Measurements from ENCODE around the gene SOAT2. TPM values are rescaled to one million over a fixed set of nuclear protein-coding genes. Genes with fewer than 3 reads are reported as not detected.

The SOAT2 gene
- total RNA-seq, 2 donors from 2014 or later, result 0.12 TPM; not detected in 1

GRCh38 chr12:53097564-53098353 is 5.5 kb upstream of the SOAT2 start, which contains the start of gene IGFBP6:
IGFBP6 (plus strand) TSS chr12:53097667; CDS start chr12:53097718, 51 bp downstream.
- Histone ChIP-seq H3K36me3 (no peaks in the 10 kb centered on the region), H3K4me1 (peaks cover 17% of the 10 kb centered on the region), H3K4me3 (peak within 1 kb of the TSS; percentile 43), H3K9ac (ENCODE audit: low read depth in 2 of 2, low read length in 2 of 2) (peak within 1 kb of the TSS; percentile 61 to 84), H3K27me3 (no peaks in the 10 kb centered on the region), H3K27ac (peak within 1 kb of the TSS; percentile 69), H3K9me3 (no peaks in the 10 kb centered on the region)
- intact Hi-C loops (cut with DNase I), result loop anchor here (2.0 kb wide), 1 partner anchor 31 kb away; no protein-coding TSS in a partner anchor
- DNase-seq, result peak; percentile 62
- TF ChIP-seq, protein P1, sequence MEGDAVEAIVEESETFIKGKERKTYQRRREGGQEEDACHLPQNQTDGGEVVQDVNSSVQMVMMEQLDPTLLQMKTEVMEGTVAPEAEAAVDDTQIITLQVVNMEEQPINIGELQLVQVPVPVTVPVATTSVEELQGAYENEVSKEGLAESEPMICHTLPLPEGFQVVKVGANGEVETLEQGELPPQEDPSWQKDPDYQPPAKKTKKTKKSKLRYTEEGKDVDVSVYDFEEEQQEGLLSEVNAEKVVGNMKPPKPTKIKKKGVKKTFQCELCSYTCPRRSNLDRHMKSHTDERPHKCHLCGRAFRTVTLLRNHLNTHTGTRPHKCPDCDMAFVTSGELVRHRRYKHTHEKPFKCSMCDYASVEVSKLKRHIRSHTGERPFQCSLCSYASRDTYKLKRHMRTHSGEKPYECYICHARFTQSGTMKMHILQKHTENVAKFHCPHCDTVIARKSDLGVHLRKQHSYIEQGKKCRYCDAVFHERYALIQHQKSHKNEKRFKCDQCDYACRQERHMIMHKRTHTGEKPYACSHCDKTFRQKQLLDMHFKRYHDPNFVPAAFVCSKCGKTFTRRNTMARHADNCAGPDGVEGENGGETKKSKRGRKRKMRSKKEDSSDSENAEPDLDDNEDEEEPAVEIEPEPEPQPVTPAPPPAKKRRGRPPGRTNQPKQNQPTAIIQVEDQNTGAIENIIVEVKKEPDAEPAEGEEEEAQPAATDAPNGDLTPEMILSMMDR (IDR thresholded peaks at IDR 0.05), result no peak

DNA sequence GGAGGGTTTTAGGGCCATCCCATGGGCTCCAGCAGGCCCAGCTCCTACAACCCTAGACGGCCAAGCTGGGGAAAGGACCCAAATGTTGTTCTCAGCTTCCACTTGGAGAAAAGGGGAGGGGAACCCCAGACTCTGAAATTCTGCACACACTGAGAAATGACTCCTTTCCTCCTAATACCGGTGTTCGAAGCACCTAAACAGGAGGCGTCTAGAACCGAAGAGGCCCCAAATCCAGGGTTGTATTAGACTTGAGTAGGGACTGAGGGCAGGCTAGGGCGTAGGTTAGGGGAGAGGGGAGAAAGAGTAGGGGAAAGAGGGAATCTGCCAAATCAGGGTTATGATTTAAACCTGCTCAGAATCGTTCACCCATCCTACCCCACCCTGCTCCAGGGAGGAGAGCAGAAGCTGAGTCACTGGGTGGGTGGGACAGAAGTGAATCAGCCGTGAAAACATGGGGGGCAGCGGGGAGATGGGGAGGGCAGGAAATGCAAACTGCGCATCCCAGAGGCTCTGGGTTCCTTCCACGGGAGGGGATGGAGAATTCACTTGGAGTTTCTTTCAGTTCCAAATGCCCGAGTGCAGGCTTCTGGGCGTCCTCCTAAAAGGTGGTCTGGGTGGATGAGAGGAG is 4.8 kb upstream of the SOAT2 start:
- H3K9me3 ChIP-seq, result no peaks in the 10 kb centered on the region
- H3K27me3 ChIP-seq, result no peaks in the 10 kb centered on the region
- peaks cover 18% of the 10 kb centered on the region for H3K4me1 ChIP-seq
- TF ChIP-seq, protein P1 (IDR thresholded peaks at IDR 0.05), result no peak
- no peaks in the 10 kb centered on the region for H3K36me3 ChIP-seq
- peak overlapping the region; percentile 69 for H3K27ac ChIP-seq
- peak; percentile 34 for DNase-seq
- peak overlapping the region; percentile 68 to 84 for H3K9ac ChIP-seq (ENCODE audit: low read depth in 2 of 2, low read length in 2 of 2)
- no peak overlapping the region for H3K4me3 ChIP-seq
- intact Hi-C loops (cut with DNase I), result loop anchor here (2.0 kb wide), 1 partner anchor 32 kb away; no protein-coding TSS in a partner anchor

DNA sequence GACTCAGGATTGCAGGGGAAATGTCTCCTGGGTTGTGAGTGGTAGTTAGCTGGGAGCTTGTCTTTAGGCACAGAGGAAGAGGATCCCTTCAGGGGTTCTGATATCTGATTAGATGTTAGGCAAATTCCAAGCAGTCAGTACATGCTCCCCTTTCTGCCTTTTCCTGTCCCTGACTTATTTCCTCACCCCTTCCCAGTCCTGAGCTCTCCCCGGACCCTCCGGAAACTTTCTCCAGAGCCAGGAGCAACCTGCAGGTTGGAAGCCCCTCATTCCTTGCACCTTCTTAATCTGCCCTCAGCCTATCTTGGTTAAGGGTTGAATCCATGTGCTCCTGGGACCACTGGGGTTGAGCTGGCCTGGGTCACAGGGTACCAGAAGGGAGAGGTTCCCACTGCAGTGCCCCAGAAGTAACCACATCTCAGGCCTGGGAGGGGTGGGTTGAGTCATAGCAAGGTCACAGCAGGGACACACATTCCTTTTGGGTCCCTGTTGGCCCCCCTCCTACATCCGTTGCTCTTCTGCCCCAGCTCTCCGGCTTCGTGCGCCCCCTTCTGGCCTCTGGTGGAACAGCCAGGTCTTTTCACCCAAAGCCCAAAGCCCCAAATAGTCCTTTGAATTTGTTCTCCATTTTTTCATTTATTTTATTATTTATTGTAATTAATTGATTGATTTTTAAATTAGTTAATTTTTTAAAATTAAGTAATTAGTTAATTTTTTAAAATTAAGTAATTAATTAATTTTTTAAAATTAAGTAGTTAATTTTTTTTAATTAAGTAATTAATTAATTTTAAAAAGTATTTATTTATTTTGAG is 4.0 kb upstream of the SOAT2 start:
- intact Hi-C loops (cut with DNase I), result loop anchor here (2.0 kb wide), 1 partner anchor 32 kb away; no protein-coding TSS in a partner anchor

DNA sequence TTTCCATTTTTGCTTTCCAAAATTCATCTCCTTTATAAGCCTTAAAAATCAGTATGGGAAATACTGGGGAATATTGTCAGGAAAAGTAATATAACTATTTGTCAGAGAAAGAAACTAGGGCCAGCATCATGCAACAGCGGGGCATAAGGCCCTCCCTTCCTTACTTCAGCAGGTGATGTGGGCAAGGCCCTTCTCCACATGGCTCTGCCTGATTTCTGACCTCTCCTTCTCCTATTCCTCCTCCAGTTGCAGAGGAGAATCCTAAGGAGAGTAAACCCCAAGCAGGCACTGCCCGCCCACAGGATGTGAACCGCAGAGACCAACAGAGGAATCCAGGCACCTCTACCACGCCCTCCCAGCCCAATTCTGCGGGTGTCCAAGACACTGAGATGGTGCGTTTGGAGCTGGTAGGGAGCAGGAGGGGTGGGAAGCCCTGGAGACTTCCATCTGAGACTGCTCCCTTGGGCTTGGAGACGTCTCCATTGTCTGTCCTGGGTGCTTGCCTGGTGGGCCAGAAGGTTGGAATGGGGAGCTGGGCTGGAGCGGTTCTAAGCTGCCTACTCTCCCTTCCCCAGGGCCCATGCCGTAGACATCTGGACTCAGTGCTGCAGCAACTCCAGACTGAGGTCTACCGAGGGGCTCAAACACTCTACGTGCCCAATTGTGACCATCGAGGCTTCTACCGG is 2.7 kb upstream of the SOAT2 start:
- Histone ChIP-seq H3K4me3 (no peak overlapping the region), H3K27me3 (no peaks in the 10 kb centered on the region), H3K27ac (no peak overlapping the region), H3K4me1 (peaks cover 18% of the 10 kb centered on the region), H3K9ac (ENCODE audit: low read depth in 2 of 2, low read length in 2 of 2) (no peak overlapping the region), H3K36me3 (no peaks in the 10 kb centered on the region), H3K9me3 (no peaks in the 10 kb centered on the region)
- TF ChIP-seq, protein P1 (IDR thresholded peaks at IDR 0.05), result no peak
- DNase-seq, result peak; percentile 15
- intact Hi-C loops (cut with DNase I), result no loop called here

More for the DNA sequence above, 4.0 kb upstream of the SOAT2 start:
- TF ChIP-seq, protein P1 (IDR thresholded peaks at IDR 0.05), result peak; percentile 96
- DNase-seq, result peak; percentile 90
- H3K27me3 ChIP-seq, result no peaks in the 10 kb centered on the region
- peak overlapping the region; percentile 68 to 84 for H3K9ac ChIP-seq (ENCODE audit: low read depth in 2 of 2, low read length in 2 of 2)
- peak overlapping the region; percentile 69 for H3K27ac ChIP-seq
- H3K9me3 ChIP-seq, result no peaks in the 10 kb centered on the region
- H3K4me3 ChIP-seq, result no peak overlapping the region
- H3K36me3 ChIP-seq, result no peaks in the 10 kb centered on the region
- peaks cover 18% of the 10 kb centered on the region for H3K4me1 ChIP-seq
